Pons (tissue), 1 donor: Measurements from ENCODE around the gene PPP2R2D.
"Not testable (repeated sequence)": the region's sequence is repeated elsewhere in the genome, so short reads cannot be mapped to it uniquely, and the experiment has no call there.

Experiments used
- DNase-seq: peaks from one replicate; pipeline ENCODE4 v3.0.0-alpha.2; 2016; ENCODE audit warnings: low spot score

Gene PPP2R2D

DNA sequence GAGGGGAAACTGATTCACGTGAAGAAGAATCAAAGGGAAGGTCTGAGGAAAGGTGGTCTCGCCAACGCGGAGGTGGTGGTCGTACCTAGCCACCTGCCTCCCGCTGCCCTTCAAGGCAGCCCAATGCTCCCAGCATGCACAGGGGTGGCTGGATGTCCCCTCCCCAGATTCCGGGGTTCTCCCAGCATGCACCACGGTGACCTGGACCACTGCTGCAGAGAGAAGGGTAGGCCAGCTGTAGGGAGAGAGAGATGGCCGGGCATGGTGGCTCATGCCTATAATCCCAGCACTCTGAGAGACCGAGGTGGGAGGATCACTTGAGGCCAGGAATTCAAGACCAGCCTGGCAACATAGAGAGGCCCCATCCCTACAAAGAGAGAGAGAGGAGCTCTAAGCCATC, 32.4 kb upstream of the PPP2R2D start:
- DNase-seq = no peak

GRCh38 chr10:131869344-131869743, 31.5 kb upstream of the PPP2R2D start:
- DNase-seq = no peak

- DNase-seq = no peak
Observed at GRCh38 chr10:131870411-131870810, 30.4 kb upstream of the PPP2R2D start.

GRCh38 chr10:131870831-131871672, 29.8 kb upstream of the PPP2R2D start:
- no peak for DNase-seq

- DNase-seq = no peak
Observed at GRCh38 chr10:131871673-131872005, 29.2 kb upstream of the PPP2R2D start.

- DNase-seq = no peak
Observed at GRCh38 chr10:131872011-131872826, 28.6 kb upstream of the PPP2R2D start.

DNA sequence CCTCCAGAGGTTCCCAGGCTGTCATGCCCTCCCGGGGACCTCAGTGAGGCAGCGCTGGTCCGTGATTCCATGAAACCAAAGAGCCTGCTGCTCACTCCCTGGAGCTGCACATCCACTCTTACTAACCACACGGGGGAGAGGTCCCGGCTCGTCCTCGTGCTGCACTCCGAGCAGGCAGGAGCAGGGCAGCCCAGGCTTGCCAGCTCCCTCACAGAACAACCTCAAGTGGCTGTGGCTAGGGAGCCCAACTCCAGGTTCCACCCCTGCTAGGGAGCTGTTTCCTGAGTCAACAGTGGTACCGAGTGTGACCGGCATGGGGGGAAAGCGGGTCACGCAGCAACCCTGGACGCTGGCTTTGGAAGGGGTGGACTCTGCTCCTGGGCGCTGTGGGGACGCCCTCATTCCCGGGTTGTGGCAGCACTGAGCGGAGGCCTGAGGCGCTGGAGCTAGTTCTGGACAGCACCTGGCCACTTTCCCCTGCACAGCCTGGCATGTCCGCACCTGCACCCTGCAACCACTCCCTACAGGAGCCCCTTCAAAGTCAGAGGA, 27.9 kb upstream of the PPP2R2D start:
- no peak for DNase-seq

DNA sequence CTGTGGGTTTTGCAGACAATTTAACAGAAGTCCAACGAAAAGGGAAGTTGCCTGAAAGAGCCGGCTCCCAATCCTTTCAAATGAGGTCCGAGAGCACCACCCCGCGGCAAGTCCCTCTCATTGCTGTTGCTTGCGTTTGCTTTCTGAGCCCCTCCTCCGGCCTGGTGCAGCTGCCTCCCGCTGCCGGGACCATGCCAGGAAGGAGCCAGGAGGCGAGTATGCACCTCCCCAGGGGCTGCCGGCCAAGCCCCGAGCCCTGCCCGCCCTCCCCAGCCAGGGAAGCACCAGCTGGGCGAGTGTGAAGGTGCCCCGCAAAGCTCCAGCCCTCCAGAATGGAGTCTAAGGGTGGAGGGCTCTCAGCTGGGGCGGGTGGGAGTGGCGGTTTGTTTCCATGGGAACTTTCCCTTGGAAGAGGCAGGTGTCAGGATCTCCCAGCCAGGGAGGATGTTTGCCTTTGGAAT, 25.8 kb upstream of the PPP2R2D start:
- peak; percentile 74 for DNase-seq

GRCh38 chr10:131875501-131875900, 25.3 kb upstream of the PPP2R2D start:
- DNase-seq = no peak

GRCh38 chr10:131876017-131876416, 24.8 kb upstream of the PPP2R2D start:
- DNase-seq = no peak

- no peak for DNase-seq
Observed at GRCh38 chr10:131876508-131876907, 24.3 kb upstream of the PPP2R2D start.

- DNase-seq = no peak
Observed at GRCh38 chr10:131880016-131880590, 20.7 kb upstream of the PPP2R2D start.

- DNase-seq = no peak
Observed at GRCh38 chr10:131881104-131881880, 19.5 kb upstream of the PPP2R2D start.

GRCh38 chr10:131882151-131882550, 18.7 kb upstream of the PPP2R2D start:
- no peak for DNase-seq

GRCh38 chr10:131882590-131883451, 18.0 kb upstream of the PPP2R2D start:
- DNase-seq = no peak

- not testable (repeated sequence) for DNase-seq
Observed at GRCh38 chr10:131883621-131884393, 17.0 kb upstream of the PPP2R2D start.

GRCh38 chr10:131885391-131886165, 15.2 kb upstream of the PPP2R2D start:
- peak; percentile 37 for DNase-seq

DNA sequence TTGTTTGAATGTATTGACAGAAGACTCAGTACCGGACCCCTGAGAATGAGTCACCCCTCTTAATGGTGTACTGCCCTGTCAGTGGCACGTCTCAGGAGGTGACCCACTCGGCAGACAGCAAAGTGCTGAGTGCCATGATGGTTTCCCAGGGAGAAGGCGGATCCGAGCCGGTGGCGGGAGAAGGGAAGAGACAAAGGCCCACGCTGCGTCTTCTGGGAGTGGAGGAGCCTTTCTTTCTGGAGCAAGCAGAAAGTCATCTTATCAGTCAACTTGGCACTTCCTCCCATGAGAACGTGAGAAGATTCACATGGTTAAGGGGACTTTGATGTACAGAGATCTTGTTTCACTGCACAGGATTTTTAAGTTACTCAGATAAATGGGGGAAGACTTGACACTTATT, 14.6 kb upstream of the PPP2R2D start:
- DNase-seq = no peak

- no peak for DNase-seq
Observed at GRCh38 chr10:131888186-131888604, 12.6 kb upstream of the PPP2R2D start.
